B cell (primary cell): ENCODE data around the gene TYW1. TPM values are rescaled to one million over a fixed set of nuclear protein-coding genes. Genes with fewer than 3 reads are reported as not detected.

Experiments used
- ATAC-seq: fragments of 200-7000 bp; cut with Tn5 transposase; one replicate; pipeline ENCODE4 v1.10.0; 2021; ENCODE audit warnings: low read depth, mild to moderate bottlenecking, moderate number of reproducible peaks, moderate library complexity
- CTCF ChIA-PET: fragments of 350-600 bp; sonication (Branson Sonifier 250); formaldehyde crosslinking; loops from one replicate; lab custom pipeline; 2021; ENCODE audit warnings: antibody characterized with exemption, inconsistent platforms; lab: Charles Lee
- POLR2A ChIA-PET: fragments of 350-600 bp; sonication (Branson Sonifier 250); formaldehyde crosslinking; loops from one replicate; lab custom pipeline; 2021; ENCODE audit warnings: antibody characterized with exemption; lab: Charles Lee
- DNase-seq: peaks from one replicate; pipeline ENCODE4 v3.0.0; 2013
- H2AFZ ChIP-seq: 2 replicates; pipeline ENCODE4 v1.6.1; 2012; ENCODE audit warnings: mild to moderate bottlenecking, low read depth, low read length; ENCODE audit not compliant: insufficient read depth, poor library complexity, severe bottlenecking
- H3K27ac ChIP-seq, 2 donors: 1 replicate in 1 of 2; 2 replicates in 1 of 2; pipeline ENCODE4 v1.5.1; 2012 to 2013; ENCODE audit warnings: low read length in 2 of 2, mild to moderate bottlenecking in 2 of 2, moderate library complexity in 1 of 2
- H3K27me3 ChIP-seq, 4 experiments: fragments of 200-600 bp in 1 of 4; sonication (generic) in 1 of 4; replicated peaks in 1 of 4; 1 replicate in 2 of 4; 2 replicates in 2 of 4; pipeline versions ENCODE4 v1.6.1 to v1.7.0; 2013 to 2016; ENCODE audit warnings: low read length in 3 of 4, mild to moderate bottlenecking in 2 of 4, mixed read lengths in 1 of 4, moderate library complexity in 1 of 4; ENCODE audit not compliant: insufficient read depth in 4 of 4, control insufficient read depth in 3 of 4; ENCODE audit errors: control extremely low read depth in 1 of 4
- H3K36me3 ChIP-seq, 2 experiments: replicated peaks in 1 of 2; 1 replicate in 1 of 2; 2 replicates in 1 of 2; pipeline versions ENCODE4 v1.6.1 to v1.7.1; 2013; ENCODE audit warnings: low read length in 1 of 2; ENCODE audit not compliant: insufficient read depth in 2 of 2, control insufficient read depth in 1 of 2; ENCODE audit errors: control extremely low read depth in 1 of 2, extremely low read depth in 1 of 2
- H3K4me1 ChIP-seq, 2 donors: fragments of 200-600 bp in 1 of 2; sonication (generic) in 1 of 2; 1 replicate in 1 of 2; 2 replicates in 1 of 2; pipeline versions ENCODE4 v1.5.1 to v1.6.1; 2013 to 2017; ENCODE audit warnings: low read length in 2 of 2; ENCODE audit not compliant: control insufficient read depth in 2 of 2, insufficient read depth in 2 of 2
- H3K4me2 ChIP-seq: replicated peaks from 2 replicates; pipeline ENCODE3; 2012; ENCODE audit warnings: mild to moderate bottlenecking, low read depth, low read length; ENCODE audit not compliant: poor library complexity, severe bottlenecking
- H3K4me3 ChIP-seq, 5 experiments: fragments of 200-600 bp in 1 of 5; sonication (generic) in 1 of 5; 1 replicate in 3 of 5; 2 replicates in 2 of 5; pipeline versions ENCODE4 v1.5.1 to v1.7.0; 2011 to 2016; ENCODE audit warnings: low read length in 4 of 5, mild to moderate bottlenecking in 4 of 5, low read depth in 2 of 5, control low read depth in 1 of 5, moderate library complexity in 1 of 5; ENCODE audit not compliant: insufficient read depth in 1 of 5; ENCODE audit errors: control extremely low read depth in 1 of 5, extremely low read depth in 1 of 5
- H3K79me2 ChIP-seq: fragments of 200-600 bp; sonication (generic); one replicate; pipeline ENCODE4 v1.6.0; 2016; ENCODE audit warnings: low read length; ENCODE audit not compliant: control insufficient read depth, insufficient read depth
- H3K9ac ChIP-seq: fragments of 200-600 bp; sonication (generic); 2 replicates; pipeline ENCODE4 v1.6.1; 2017; ENCODE audit warnings: mild to moderate bottlenecking, low read length, moderate library complexity
- H3K9me3 ChIP-seq, 3 donors: one replicate each; pipeline versions ENCODE4 v1.6.1 to v1.7.1; 2013; ENCODE audit warnings: low read length in 2 of 3; ENCODE audit not compliant: control insufficient read depth in 2 of 3, insufficient read depth in 1 of 3; ENCODE audit errors: control extremely low read depth in 1 of 3
- H4K20me1 ChIP-seq: 2 replicates; pipeline ENCODE4 v1.6.0; 2012; ENCODE audit warnings: mild to moderate bottlenecking, low read length; ENCODE audit not compliant: insufficient read depth, control insufficient read depth, poor library complexity, severe bottlenecking
- H3K27ac Mint-ChIP-seq: one replicate; pipeline ENCODE4 v1.8.0; 2021; ENCODE audit warnings: mixed read lengths
- H3K27me3 Mint-ChIP-seq: one replicate; pipeline ENCODE4 v1.8.0; 2021; ENCODE audit warnings: mixed read lengths
- H3K4me1 Mint-ChIP-seq: one replicate; pipeline ENCODE4 v1.8.0; 2021; ENCODE audit warnings: mixed read lengths
- H3K4me3 Mint-ChIP-seq: one replicate; pipeline ENCODE4 v1.8.0; 2021; ENCODE audit warnings: mixed read lengths
- H3K9me3 Mint-ChIP-seq: one replicate; pipeline ENCODE4 v1.8.0; 2022; ENCODE audit warnings: mixed read lengths; ENCODE audit not compliant: insufficient read depth
- EZH2 ChIP-seq: IDR thresholded peaks from 2 replicates; pipeline ENCODE4 v1.6.1; 2012; ENCODE audit warnings: borderline replicate concordance, low read depth, mild to moderate bottlenecking, moderate library complexity, low read length; ENCODE audit not compliant: insufficient read depth, poor library complexity, severe bottlenecking
- WGBS: methylation state at CpG from one replicate; pipeline ENCODE4 v1.1.5; 2013; ENCODE audit warnings: missing lambda C conversion rate; ENCODE audit not compliant: insufficient coverage; 5-methylcytosine and 5-hydroxymethylcytosine counted together
- intact Hi-C: fragments of 100-400 bp; cut with micrococcal nuclease; formaldehyde crosslinking; loops from one replicate; pipeline ENCODE4 v1.10.0; 2022
- polyA plus RNA-seq: library from polyadenylated mRNA; depleted of rRNA; stranded (reverse); fragments of >200 nt; gene quantifications from 2 replicates; pipeline ENCODE4 v1.2.3, GENCODE V29; 2012
- total RNA-seq, 2 donors: library from RNA; stranded (reverse); fragments of 120-200 nt in 1 of 2; gene quantifications; 1 replicate in 1 of 2; 2 replicates in 1 of 2; pipeline versions ENCODE4 v1.2.3 to v1.2.4, GENCODE V29; 2013 to 2022
- TF ChIP-seq, protein P1 (sequence below): fragments of 200-600 bp; IDR thresholded peaks from one replicate; pipeline ENCODE4 v1.8.0; 2022; ENCODE audit warnings: antibody characterized with exemption, mild to moderate bottlenecking

The TYW1 gene
- total and polyA plus RNA-seq, 2 donors (not counting 1 experiment from before 2014, with no cell fraction given): 9.4 to 33.6 TPM

- intact Hi-C loops: no loop called here
- Histone ChIP-seq H3K9ac (no peak overlapping the region), H3K79me2 (peaks cover 4% of the 10 kb centered on the region), H3K27me3 (no peaks in the 10 kb centered on the region), H3K9me3 (no peaks in the 10 kb centered on the region), H3K4me2 (no peak overlapping the region), H3K27ac (no peak overlapping the region), H2AFZ (no peak overlapping the region), H3K36me3 (peaks cover 18 to 73% of the 10 kb centered on the region in 2 experiments), H3K4me3 (no peak overlapping the region), H3K4me1 (peaks cover 4 to 14% of the 10 kb centered on the region in 2 donors), H4K20me1 (peaks cover 15% of the 10 kb centered on the region)
- Mint-ChIP-seq H3K27me3 (no peaks in the 10 kb centered on the region), H3K27ac (no peak overlapping the region), H3K4me1 (peaks cover 12% of the 10 kb centered on the region), H3K9me3 (no peaks in the 10 kb centered on the region), H3K4me3 (no peak overlapping the region)
- DNase-seq (no peak), ATAC-seq (no peak)
- WGBS: no CpG with 5 or more reads among the region's 3 CpGs
- CTCF ChIA-PET: no interaction called here
- no peak for TF ChIP-seq EZH2
- TF ChIP-seq, protein P1, sequence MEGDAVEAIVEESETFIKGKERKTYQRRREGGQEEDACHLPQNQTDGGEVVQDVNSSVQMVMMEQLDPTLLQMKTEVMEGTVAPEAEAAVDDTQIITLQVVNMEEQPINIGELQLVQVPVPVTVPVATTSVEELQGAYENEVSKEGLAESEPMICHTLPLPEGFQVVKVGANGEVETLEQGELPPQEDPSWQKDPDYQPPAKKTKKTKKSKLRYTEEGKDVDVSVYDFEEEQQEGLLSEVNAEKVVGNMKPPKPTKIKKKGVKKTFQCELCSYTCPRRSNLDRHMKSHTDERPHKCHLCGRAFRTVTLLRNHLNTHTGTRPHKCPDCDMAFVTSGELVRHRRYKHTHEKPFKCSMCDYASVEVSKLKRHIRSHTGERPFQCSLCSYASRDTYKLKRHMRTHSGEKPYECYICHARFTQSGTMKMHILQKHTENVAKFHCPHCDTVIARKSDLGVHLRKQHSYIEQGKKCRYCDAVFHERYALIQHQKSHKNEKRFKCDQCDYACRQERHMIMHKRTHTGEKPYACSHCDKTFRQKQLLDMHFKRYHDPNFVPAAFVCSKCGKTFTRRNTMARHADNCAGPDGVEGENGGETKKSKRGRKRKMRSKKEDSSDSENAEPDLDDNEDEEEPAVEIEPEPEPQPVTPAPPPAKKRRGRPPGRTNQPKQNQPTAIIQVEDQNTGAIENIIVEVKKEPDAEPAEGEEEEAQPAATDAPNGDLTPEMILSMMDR: no peak
- POLR2A ChIA-PET: no interaction called here
Measured at GRCh38 chr7:66950311-66950710, 46.3 kb upstream of the TYW1 start.

- Histone ChIP-seq H3K36me3 (peaks cover 18 to 74% of the 10 kb centered on the region in 2 experiments), H3K9me3 (no peaks in the 10 kb centered on the region), H3K27me3 (no peaks in the 10 kb centered on the region), H3K27ac (no peak overlapping the region), H3K4me3 (no peak overlapping the region), H3K4me2 (no peak overlapping the region), H2AFZ (no peak overlapping the region), H3K4me1 (peaks cover 4 to 14% of the 10 kb centered on the region in 2 donors), H3K79me2 (peaks cover 4% of the 10 kb centered on the region), H4K20me1 (peaks cover 11% of the 10 kb centered on the region), H3K9ac (no peak overlapping the region)
- 98% methylated on average over 4 of the region's 8 CpGs for WGBS
- DNase-seq (no peak), ATAC-seq (no peak)
- Mint-ChIP-seq H3K27ac (no peak overlapping the region), H3K4me3 (no peak overlapping the region), H3K27me3 (no peaks in the 10 kb centered on the region), H3K4me1 (peaks cover 12% of the 10 kb centered on the region), H3K9me3 (no peaks in the 10 kb centered on the region)
- ChIA-PET POLR2A (no interaction called here), CTCF (no interaction called here)
- TF ChIP-seq, protein P1: no peak
- TF ChIP-seq EZH2: no peak
- intact Hi-C loops: no loop called here
Measured at GRCh38 chr7:66950763-66951162, 45.9 kb upstream of the TYW1 start.
